NK-92 treated with Interleukin-12 subunit alpha and Interleukin-12 subunit beta, amount 100 ng/mL, for 24 hours (cell line): Measurements from ENCODE around the gene ANK2.
"Not testable (repeated sequence)": the region's sequence is repeated elsewhere in the genome, so short reads cannot be mapped to it uniquely, and the experiment has no call there.

Experiments used
- DNase-seq: peaks from one replicate; lab custom pipeline; 2025; lab: John Stamatoyannopoulos, UW

Gene ANK2

GRCh38 chr4:113209652-113210320 lies 160.3 kb downstream of the ANK2 start:
- no peak for DNase-seq

- no peak for DNase-seq
Observed at GRCh38 chr4:113212613-113213012, 163.2 kb downstream of the ANK2 start.

GRCh38 chr4:113221990-113222389 lies 172.5 kb downstream of the ANK2 start:
- DNase-seq = no peak

DNA sequence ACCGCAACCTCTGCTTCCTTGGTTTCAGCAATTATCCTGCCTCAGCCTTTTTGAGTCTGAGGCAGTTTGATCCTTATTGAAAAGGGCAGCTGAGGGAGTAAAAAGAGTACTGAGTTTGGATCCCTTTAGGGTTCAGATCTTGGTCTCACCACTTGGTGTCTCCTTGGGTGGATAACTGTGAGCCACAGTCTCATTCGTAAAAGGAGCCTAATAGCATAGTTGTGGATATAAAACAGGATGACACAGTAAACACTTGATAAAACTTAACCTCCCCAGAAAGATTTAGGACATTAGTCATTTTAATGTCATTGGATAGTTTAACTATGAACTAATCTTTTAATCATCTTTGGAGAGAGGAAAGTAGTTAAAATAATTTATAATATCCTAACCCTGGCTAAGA lies 173.0 kb downstream of the ANK2 start:
- no peak for DNase-seq

GRCh38 chr4:113223001-113223400 lies 173.5 kb downstream of the ANK2 start:
- no peak for DNase-seq

GRCh38 chr4:113232194-113232593 lies 182.7 kb downstream of the ANK2 start:
- no peak for DNase-seq

- DNase-seq = no peak
Observed at GRCh38 chr4:113236916-113237315, 187.5 kb downstream of the ANK2 start.

DNA sequence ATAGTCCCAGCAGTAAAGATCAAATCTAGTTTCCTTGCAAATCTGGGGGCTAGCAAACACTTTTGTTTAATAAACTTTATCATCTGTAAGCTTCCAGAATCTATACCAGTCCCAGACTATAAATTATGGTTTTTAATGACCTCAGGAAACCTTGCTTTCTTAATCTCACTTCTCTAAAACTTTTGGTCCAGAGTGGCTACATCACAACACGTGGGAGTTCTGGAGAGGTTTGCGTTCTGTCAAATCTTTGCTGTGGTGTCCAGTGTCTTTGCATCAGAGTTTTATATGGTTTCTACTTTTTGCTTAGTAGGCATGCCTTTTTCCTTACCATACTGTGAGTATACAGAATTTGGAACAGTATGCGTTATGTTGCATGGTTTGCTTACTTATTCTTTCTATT lies 193.9 kb downstream of the ANK2 start:
- DNase-seq = no peak

DNA sequence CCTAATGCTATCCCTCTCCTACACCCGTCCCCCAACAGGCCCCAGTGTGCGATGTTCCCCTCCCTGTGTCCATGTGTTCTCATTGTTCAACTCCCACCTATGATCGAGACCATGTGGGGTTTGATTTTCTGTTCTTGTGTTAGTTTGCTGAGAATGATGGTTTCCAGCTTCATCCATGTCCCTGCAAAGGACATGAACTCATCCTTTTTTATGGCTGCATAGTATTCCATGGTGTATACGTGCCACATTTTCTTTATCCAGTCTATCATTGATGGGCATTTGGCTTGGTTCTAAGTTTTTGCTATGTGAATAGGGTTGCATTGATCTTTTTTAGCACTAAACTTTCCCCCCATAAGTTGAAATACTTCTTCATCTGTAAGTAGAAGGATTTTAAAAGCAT lies 195.3 kb downstream of the ANK2 start:
- not testable (repeated sequence) for DNase-seq

GRCh38 chr4:113248320-113248719 lies 198.9 kb downstream of the ANK2 start:
- no peak for DNase-seq

GRCh38 chr4:113255628-113256027 lies 206.2 kb downstream of the ANK2 start:
- DNase-seq = no peak

GRCh38 chr4:113256946-113257345 lies 207.5 kb downstream of the ANK2 start:
- no peak for DNase-seq

DNA sequence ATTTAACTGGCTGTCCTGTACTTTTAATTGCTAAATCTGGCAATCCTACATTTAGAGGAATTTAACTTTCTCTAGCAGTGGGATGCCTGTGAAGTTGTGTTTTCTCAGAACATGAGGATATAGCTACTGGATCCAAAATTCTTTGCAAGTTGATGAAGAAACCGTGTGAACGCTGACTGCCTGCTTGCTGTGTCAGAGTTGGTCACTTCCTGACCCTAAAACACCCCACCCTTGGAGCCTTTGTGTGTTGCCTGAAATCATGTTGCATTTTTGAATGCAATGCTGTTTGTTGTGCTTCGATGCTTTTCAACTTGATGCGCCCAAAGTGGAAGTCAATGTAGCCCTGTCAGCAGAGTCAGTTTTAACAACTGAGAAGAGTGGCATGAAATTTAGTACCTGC lies 211.2 kb downstream of the ANK2 start:
- no peak for DNase-seq

GRCh38 chr4:113263274-113263673 lies 213.8 kb downstream of the ANK2 start:
- DNase-seq = no peak

DNA sequence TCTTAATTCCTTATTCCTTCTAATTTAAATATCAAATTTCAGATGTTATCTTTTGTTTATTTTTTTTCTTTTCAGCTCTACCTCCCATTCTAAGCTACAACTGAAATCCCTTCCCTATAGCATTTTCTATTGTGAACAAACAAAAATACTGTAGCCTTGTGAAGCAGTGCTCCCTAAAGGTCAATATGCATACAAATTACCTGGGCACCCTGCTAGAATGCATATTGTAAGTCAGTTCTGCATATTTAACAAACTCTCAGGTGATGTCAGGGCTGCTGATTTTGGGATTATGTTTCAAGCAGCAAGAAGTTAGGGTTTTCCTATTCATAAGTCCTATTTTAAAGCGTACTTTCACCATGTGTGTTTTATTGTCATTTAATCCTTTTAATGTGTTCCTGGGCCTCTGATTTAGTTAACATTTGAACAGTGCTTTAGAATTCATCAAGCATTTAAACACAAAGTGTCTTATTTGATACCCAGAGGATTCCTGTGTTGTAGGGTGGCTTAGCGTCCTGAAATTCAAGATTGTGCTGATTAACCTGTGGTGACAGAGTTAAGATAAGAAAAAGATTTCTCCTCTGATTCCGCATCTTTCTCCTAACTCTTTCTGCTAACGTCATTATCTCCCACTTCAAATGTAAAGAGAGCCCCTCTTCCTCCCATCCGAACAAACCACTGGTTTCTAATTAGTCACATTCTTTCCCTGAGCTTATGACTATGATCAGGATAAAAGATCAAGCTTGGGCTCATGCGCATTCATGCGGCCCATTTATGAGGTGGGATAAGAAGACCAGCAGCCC lies 221.3 kb downstream of the ANK2 start:
- DNase-seq = no peak

- DNase-seq = no peak
Observed at GRCh38 chr4:113272523-113272922, 223.1 kb downstream of the ANK2 start.

DNA sequence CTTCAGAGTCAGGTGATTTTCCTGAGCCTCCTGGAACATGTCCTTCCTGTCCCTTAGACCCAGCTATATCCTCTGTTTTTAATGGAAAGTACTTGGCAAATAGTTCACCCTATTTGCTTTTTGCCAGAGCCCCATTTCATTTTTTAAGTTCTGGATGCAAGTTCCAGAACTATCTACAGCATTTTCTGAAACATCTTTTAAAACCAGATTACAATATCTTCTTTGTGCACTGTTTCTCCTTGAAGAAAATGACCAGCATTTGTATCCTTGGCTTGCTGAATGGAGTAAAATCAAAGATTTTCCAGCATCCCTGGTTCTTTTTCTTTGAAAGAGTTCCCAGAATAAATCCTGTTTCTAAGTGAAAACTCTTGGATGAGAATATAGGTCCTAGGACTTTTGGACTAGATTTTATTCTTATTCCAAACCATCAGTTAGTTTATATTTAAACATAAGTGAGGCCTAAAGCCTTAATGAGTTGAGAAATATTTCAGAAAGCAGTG lies 224.3 kb downstream of the ANK2 start:
- no peak for DNase-seq

DNA sequence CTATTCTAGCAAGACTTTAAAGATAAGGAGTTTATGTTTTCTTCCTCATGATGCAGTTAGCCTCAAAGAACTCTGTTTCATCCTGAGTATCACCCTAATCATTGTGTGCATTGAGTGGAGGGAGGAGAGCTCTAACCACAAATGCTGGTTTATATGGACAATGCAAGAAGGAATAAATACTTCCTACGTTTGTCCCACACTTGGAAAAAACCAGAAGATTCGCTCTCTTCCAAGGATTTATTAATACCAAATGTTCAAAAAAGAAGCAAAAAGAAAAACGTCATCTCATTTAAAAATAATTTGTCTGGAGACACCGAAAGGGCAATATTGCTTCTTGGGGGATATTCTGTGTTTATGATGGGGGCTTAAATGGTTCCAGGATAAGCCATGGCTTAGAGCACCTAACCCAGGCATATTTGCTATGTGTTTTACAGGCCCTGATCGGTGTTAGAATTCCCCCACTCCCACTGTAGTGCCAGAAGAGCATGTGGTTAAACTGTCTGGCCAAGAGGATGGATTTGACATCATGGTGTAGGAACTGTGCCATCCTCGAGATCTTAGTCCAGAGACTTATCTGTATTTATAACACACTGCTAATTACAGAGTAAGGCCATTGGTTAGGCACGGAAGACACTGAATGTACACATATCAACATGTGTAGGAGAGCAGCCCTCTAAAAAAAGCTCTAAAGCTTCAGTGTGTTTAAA lies 227.2 kb downstream of the ANK2 start:
- DNase-seq = no peak

DNA sequence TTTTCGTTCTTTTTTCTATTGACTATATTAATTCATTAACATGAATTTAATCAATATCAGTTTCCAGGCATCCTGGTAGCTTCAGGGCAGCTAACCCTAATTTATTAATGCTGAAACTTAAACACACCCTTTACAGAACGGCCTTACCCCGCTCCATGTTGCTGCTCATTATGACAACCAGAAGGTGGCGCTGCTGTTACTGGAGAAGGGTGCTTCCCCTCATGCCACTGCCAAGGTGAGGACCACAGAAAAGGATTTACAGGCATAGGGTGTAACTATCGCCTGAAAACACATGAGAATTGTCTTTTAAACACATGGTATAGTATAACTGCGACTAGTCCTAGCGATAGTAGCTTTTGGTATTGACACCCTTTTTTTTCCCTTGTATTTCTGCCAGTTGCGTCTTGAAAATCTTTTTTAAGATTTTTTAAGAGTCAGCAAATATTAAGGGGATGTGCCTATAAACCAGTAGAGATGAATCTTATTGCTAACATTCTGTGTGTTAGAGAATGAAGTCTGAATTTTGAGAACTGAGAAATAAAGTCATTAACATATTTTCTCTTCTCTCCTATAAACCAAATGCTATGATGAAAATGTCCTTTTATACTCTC lies 229.0 kb downstream of the ANK2 start:
- peak; percentile 24 for DNase-seq

- DNase-seq = no peak
Observed at GRCh38 chr4:113285501-113285900, 236.0 kb downstream of the ANK2 start.

GRCh38 chr4:113288257-113288656 lies 238.8 kb downstream of the ANK2 start:
- no peak for DNase-seq

GRCh38 chr4:113288696-113289095 lies 239.2 kb downstream of the ANK2 start:
- no peak for DNase-seq
